Measurements from ENCODE around the gene HMBS. TPM values are rescaled to one million over a fixed set of nuclear protein-coding genes. Genes with fewer than 3 reads are reported as not detected.
A peak's percentile ranks its signal among the peaks of the same experiment; 100 is the strongest.
"Not testable (repeated sequence)": the region's sequence is repeated elsewhere in the genome, so short reads cannot be mapped to it uniquely, and the experiment has no call there.

Gene HMBS
- polyA plus RNA-seq, 1 experiment, result 54.9 TPM

DNA sequence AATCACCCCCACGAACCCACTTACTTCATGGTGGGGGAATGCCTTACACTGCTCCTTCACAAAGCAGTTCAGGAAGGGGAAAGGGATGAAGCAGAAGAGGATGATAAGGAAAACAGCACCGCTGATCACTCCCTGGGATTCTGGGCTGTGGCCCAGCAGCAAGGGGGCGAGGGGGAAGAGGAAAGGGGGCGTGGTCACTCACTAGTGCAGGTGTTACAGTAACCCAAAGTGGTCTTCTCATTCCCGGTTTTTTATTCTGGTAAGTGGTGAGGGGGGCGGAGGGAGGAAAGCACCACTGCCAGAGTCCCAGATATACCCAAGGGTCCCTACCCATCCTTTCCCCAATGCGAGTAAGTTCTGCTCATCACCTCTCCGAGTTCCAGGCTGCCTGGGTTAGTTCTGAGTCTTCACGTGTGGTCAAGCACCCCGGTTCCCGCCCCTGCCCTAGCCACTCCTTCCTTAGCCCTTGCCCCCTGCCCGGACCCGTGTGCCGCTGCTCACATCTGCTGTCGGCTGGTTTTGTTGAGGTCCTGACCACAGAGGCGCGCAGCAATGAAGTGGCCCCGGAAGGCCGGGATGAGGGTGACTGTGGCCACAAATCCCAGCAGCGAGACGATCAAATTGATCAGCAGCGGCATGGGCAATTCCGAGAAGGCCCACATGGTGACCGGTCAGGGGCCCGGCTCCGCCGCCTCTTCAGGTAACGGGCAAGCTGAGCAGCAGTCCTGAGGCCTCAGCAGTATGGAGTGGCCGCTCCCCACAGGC, 16.5 kb downstream of the HMBS start:
- ChIA-PET POLR2A (interaction anchor here (0.6 to 1.0 kb wide), 2 partner anchors 15 to 236 kb away, joined by 3 to 11 read pairs; no protein-coding TSS in a partner anchor), CTCF (interaction anchor here (0.7 to 2.2 kb wide), 7 partner anchors 21 to 236 kb away, joined by 3 to 8 read pairs (median 4); no protein-coding TSS in a partner anchor)
- DNase-seq (ENCODE audit: low read depth), result no peak
- Histone ChIP-seq H3K36me3 (ENCODE audit: control insufficient read depth, insufficient read depth, low read length) (peaks cover 4% of the 10 kb centered on the region), H3K27me3 (ENCODE audit: control insufficient read depth, insufficient read depth, low read length) (no peaks in the 10 kb centered on the region), H3K4me3 (ENCODE audit: low read depth, low read length) (peak overlapping the region; percentile 76)
- TF ChIP-seq, protein P1, sequence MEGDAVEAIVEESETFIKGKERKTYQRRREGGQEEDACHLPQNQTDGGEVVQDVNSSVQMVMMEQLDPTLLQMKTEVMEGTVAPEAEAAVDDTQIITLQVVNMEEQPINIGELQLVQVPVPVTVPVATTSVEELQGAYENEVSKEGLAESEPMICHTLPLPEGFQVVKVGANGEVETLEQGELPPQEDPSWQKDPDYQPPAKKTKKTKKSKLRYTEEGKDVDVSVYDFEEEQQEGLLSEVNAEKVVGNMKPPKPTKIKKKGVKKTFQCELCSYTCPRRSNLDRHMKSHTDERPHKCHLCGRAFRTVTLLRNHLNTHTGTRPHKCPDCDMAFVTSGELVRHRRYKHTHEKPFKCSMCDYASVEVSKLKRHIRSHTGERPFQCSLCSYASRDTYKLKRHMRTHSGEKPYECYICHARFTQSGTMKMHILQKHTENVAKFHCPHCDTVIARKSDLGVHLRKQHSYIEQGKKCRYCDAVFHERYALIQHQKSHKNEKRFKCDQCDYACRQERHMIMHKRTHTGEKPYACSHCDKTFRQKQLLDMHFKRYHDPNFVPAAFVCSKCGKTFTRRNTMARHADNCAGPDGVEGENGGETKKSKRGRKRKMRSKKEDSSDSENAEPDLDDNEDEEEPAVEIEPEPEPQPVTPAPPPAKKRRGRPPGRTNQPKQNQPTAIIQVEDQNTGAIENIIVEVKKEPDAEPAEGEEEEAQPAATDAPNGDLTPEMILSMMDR (IDR thresholded peaks at IDR 0.05; ENCODE audit: insufficient read depth, low read depth, low read length), result peak; percentile 23; the same call in 1 of the 2 replicates

DNA sequence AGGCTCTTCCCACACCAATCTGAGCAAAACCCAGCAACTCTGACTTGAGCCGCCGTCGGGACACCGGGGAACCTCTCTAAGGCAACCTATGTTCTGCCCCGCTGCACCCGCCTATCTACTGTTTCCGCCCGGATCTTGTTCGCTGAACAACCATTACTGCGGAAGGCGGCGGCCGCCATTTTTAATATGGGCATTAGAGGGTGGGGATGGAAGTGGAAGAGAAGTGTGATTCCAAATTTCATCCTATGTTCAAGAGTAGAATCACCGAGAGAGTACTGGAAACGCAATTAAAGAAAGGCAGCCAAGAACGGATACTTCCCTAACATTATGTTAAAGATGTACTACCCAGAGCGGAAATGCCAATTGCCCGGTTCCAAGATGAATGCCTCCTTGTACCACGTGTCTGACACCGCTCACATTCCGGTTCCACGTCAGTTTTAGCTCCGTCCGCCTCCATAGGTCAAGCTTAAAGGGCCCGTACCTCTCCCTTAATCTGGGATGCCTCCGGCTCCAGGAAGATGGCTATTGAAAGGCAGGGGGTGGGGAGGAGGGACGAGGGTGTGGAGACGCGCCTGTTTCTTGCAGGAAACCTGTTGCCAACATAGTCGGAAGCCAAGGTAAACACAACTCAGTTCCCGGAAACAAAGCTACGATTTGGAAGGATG, 17.2 kb downstream of the HMBS start, which contains the start of gene DPAGT1:
DPAGT1 (minus strand) TSS at position 95 of the 665 bp plus-strand sequence. CDS start 198 bp downstream, outside the sequence.
- TF ChIP-seq, protein P1 (IDR thresholded peaks at IDR 0.05; ENCODE audit: insufficient read depth, low read depth, low read length), result no peak
- no peaks in the 10 kb centered on the region for H3K27me3 ChIP-seq (ENCODE audit: control insufficient read depth, insufficient read depth, low read length)
- POLR2A ChIA-PET, result interaction anchor here (0.6 to 1.0 kb wide), 5 partner anchors 9 to 291 kb away, joined by 3 to 14 read pairs (median 9); no protein-coding TSS in a partner anchor
- peak; percentile 80 for DNase-seq (ENCODE audit: low read depth)
- H3K36me3 ChIP-seq (ENCODE audit: control insufficient read depth, insufficient read depth, low read length), result peaks cover 4% of the 10 kb centered on the region
- H3K4me3 ChIP-seq (ENCODE audit: low read depth, low read length), result peak within 1 kb of the TSS; percentile 76
- CTCF ChIA-PET, result interaction anchor here (0.7 to 2.2 kb wide), 11 partner anchors 21 to 236 kb away, joined by 3 to 10 read pairs (median 4); partner anchors contain the start of gene TRAPPC4

DNA sequence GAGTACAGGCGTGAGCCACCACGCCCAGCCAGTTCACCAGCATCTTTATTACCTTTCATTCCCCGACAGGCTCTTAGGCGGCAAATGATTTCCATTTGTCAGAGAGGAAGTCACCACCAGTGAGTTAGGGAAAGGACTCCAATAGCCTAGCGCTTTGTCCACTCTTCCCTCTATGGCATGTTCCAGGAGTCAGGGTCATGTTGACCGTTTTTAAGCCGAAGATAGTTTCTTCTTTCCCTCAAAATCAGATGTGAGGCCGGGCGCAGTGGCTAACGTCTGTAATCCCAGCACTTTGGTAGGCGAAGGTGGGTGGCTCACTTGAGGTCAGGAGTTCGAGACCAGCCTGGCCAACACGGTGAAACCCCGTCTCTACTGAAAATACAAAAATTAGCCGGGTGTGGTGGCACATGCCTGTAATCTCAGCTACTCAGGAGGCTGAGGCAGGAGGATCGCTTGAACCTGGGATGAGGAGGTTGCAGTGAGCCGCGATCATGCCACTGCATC, 18.5 kb downstream of the HMBS start:
- DNase-seq (ENCODE audit: low read depth); H3K4me3 ChIP-seq (ENCODE audit: low read depth, low read length); POLR2A ChIA-PET; H3K36me3 ChIP-seq (ENCODE audit: control insufficient read depth, insufficient read depth, low read length); H3K27me3 ChIP-seq (ENCODE audit: control insufficient read depth, insufficient read depth, low read length): not testable (repeated sequence)
- CTCF ChIA-PET, result interaction anchor here (1.1 to 1.7 kb wide), 5 partner anchors 19 to 221 kb away, joined by 3 to 10 read pairs (median 4); partner anchors contain the start of gene TRAPPC4

DNA sequence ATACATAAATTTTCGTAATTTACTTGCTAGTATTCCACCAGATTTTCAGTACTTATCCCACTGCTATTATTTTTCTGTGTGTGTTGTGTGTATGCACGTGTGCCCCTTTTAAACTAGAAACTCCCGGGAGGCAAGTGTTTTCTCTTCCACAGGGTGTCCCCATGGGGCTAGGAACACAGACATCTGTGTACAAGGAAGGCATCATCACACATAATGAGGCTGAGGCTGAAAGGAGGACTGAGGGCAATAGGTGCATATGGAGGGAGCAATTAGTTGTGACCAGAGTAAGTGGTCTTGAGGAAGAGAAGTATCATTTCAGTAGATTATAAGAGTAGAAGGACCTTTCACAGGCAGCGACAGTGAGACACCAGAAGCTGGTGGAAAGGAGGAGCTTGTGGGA, 19.1 kb downstream of the HMBS start:
- ChIA-PET CTCF (no interaction called here), POLR2A (no interaction called here)
- Histone ChIP-seq H3K4me3 (ENCODE audit: low read depth, low read length) (no peak overlapping the region), H3K27me3 (ENCODE audit: control insufficient read depth, insufficient read depth, low read length) (no peaks in the 10 kb centered on the region), H3K36me3 (ENCODE audit: control insufficient read depth, insufficient read depth, low read length) (no peaks in the 10 kb centered on the region)
- TF ChIP-seq, protein P1 (IDR thresholded peaks at IDR 0.05; ENCODE audit: insufficient read depth, low read depth, low read length), result no peak
- DNase-seq (ENCODE audit: low read depth), result no peak

DNA sequence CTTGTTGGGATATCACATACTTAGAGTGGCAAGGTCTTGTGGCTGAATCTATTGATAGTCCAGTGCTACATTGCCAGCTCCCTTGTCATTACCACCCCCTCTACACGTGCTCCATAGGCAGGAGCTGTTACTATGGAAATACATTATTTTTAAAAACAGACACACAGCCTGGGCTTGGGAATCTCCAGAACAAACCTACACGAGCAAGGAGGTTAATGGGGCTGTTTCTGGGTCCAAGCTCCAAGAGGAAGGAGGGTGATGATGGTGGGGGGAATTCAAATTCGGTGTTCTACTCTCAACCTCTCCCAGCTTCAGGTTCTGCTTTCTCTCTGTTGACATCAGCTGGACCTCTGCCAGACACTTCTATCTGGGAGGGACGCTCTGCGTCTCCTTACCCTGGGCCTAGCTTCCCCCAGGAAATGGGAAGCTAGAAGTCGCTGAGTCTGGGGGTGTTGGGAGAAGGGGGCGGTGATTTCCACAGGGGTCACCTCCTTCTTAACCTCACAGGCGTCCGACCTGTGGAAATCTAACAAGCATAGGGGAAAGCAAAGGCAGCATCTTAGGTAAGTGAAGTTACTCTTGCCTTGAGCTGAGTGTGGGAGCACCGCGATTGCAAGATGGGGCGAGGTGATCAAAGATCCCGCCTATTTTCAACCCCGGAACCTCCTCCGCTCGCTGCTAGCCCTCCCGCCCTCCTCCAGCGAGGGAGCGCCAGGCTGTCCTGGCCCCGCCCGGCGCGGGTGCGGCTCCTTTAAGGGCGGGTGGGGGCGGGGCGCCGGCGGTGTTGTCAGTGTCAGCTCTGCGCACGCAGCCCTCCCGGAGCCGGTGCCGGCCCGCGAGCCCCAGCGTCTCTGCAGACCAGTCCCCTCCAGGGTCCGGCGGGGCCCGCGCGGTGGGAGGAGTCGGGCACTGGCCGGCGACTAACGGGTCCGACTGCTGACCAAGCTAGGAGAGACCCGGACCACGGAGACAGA, 22.2 kb downstream of the HMBS start, which contains the start of gene C2CD2L:
C2CD2L (plus strand) TSS at position 781 of the 974 bp plus-strand sequence. CDS start 398 bp downstream, outside the sequence.
- peaks cover 7% of the 10 kb centered on the region for H3K36me3 ChIP-seq (ENCODE audit: control insufficient read depth, insufficient read depth, low read length)
- CTCF ChIA-PET, result interaction anchor here (0.5 to 1.8 kb wide), 9 partner anchors 12 to 277 kb away, joined by 3 to 10 read pairs (median 4); a partner anchor contains a TSS
- H3K27me3 ChIP-seq (ENCODE audit: control insufficient read depth, insufficient read depth, low read length), result no peaks in the 10 kb centered on the region
- TF ChIP-seq, protein P1 (IDR thresholded peaks at IDR 0.05; ENCODE audit: insufficient read depth, low read depth, low read length), result no peak
- POLR2A ChIA-PET, result interaction anchor here (0.6 to 1.5 kb wide), 5 partner anchors 12 to 442 kb away, joined by 3 to 9 read pairs (median 4); partner anchors contain the start of genes DDX6 and HINFP
- DNase-seq (ENCODE audit: low read depth), result peak; percentile 42
- H3K4me3 ChIP-seq (ENCODE audit: low read depth, low read length), result peak within 1 kb of the TSS; percentile 82
